Nephron progenitor cell (in vitro differentiated cells): Measurements from ENCODE around the gene ULK2.
A peak's percentile ranks its signal among the peaks of the same experiment; 100 is the strongest.

Source experiments
- DNase-seq: peaks from one replicate; pipeline ENCODE4 v3.0.0; 2021
- H3K27ac Mint-ChIP-seq: 2 replicates; pipeline ENCODE4 v1.8.0; 2021; ENCODE audit warnings: mild to moderate bottlenecking, moderate library complexity, mixed read lengths
- H3K27me3 Mint-ChIP-seq: 2 replicates; pipeline ENCODE4 v1.8.0; 2021; ENCODE audit warnings: mild to moderate bottlenecking, low read depth, mixed read lengths; ENCODE audit not compliant: poor library complexity
- H3K36me3 Mint-ChIP-seq: 2 replicates; pipeline ENCODE4 v1.8.0; 2021; ENCODE audit warnings: low read depth, mixed read lengths
- H3K4me1 Mint-ChIP-seq: 2 replicates; pipeline ENCODE4 v1.8.0; 2021; ENCODE audit warnings: mixed read lengths
- H3K4me3 Mint-ChIP-seq: 2 replicates; pipeline ENCODE4 v1.8.0; 2021; ENCODE audit warnings: mild to moderate bottlenecking, moderate library complexity, mixed read lengths
- H3K9me3 Mint-ChIP-seq: 2 replicates; pipeline ENCODE4 v1.8.0; 2021; ENCODE audit warnings: mild to moderate bottlenecking, moderate library complexity, mixed read lengths
- TF ChIP-seq, protein P1 (sequence below): fragments of 200-600 bp; sonication (generic); IDR thresholded peaks from 2 replicates; pipeline ENCODE4 v1.5.0; 2021; ENCODE audit warnings: antibody characterized with exemption

The ULK2 gene

DNA sequence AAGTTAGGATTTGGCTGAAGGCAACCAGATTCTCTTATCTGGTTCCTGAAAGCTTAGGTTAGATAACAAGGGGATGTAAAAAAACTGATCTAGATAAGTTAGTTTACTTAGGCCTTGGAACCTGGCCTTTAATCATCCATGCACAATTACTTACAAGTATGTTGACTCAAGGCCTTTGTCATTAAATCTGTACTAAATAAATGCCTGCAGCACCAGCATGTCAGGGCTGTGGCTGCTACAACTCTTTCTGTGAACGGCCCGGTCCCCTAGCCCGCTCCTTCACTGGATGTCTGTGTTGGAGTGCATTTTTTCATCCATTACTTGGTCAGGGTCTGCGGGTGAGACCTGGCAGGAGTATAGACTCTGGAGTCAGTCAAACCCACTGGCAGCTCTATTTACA lies 71.3 kb downstream of the ULK2 start:
- DNase-seq = no peak
- Mint-ChIP-seq H3K4me1 (no peaks in the 10 kb centered on the region), H3K27me3 (peaks cover 4% of the 10 kb centered on the region), H3K36me3 (peaks cover 95% of the 10 kb centered on the region), H3K27ac (no peak overlapping the region), H3K4me3 (no peak overlapping the region), H3K9me3 (peaks cover 73% of the 10 kb centered on the region)
- TF ChIP-seq, protein P1, sequence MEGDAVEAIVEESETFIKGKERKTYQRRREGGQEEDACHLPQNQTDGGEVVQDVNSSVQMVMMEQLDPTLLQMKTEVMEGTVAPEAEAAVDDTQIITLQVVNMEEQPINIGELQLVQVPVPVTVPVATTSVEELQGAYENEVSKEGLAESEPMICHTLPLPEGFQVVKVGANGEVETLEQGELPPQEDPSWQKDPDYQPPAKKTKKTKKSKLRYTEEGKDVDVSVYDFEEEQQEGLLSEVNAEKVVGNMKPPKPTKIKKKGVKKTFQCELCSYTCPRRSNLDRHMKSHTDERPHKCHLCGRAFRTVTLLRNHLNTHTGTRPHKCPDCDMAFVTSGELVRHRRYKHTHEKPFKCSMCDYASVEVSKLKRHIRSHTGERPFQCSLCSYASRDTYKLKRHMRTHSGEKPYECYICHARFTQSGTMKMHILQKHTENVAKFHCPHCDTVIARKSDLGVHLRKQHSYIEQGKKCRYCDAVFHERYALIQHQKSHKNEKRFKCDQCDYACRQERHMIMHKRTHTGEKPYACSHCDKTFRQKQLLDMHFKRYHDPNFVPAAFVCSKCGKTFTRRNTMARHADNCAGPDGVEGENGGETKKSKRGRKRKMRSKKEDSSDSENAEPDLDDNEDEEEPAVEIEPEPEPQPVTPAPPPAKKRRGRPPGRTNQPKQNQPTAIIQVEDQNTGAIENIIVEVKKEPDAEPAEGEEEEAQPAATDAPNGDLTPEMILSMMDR = no peak

DNA sequence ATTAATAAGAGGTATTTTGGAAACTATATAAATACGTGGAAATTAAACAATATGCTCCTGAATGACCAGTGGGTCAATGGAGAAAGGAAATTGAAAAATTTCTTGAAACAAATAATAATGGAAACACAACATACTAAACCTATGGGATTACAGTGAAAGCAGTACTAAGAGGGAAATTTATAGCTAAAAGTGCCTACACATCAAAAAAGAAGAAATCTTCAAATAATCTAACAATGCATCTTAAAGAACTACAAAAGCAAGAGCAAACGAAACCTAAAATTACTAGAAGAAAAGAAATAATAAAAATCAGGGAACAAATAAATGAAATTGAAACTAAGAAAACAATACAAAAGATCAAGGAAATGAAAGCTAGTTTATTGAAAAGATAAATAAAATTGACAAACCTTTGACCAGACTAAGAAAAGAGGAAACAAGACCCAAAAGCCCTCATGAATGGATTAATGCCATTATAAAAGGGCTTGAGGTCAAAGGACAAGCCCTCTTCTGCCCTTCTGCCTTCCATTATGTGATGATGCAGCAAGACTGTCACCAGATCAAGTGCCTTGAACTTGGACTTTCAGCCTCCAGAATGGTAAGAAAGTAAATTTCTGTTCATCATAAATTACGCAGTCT lies 75.7 kb downstream of the ULK2 start:
- DNase-seq = no peak

DNA sequence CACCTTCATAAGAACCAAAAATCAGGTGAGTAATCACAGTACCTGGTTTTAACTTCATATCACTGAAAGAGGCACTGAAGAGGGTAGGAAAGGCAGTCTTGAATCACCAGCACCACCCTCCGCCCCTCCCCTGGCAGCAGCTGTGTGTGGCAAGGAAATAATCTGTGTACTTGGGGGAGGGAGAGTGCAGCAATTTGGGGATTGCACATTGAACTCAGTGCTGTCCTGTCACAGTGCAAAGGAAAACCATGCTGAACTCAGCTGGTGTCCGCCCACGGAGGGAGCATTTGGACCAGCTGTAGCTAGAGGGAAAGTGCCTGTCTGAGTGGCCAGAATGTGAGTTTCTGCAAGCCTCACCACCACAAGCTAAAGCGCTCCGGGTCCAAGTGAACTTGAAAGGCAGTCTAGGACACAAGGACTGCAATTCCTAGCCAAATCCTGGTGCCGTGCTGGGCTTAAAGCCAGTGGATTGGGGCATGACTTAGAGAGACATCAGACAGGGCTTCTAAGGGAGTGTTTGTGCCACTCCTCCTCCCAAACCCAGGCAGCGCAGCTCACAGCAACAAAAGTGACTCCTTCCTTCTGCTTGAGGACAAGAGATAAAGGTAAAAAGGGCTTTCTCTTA lies 79.9 kb downstream of the ULK2 start:
- Mint-ChIP-seq H3K9me3 (peaks cover 9% of the 10 kb centered on the region), H3K4me1 (no peaks in the 10 kb centered on the region), H3K27me3 (no peaks in the 10 kb centered on the region), H3K36me3 (peaks cover 57% of the 10 kb centered on the region), H3K27ac (no peak overlapping the region), H3K4me3 (no peak overlapping the region)
- TF ChIP-seq, protein P1 = no peak
- DNase-seq = no peak

More for the DNA sequence above, 75.7 kb downstream of the ULK2 start:
- no peak overlapping the region for H3K27ac Mint-ChIP-seq
- H3K4me1 Mint-ChIP-seq = no peaks in the 10 kb centered on the region
- peaks cover 49% of the 10 kb centered on the region for H3K9me3 Mint-ChIP-seq
- TF ChIP-seq, protein P1 = no peak
- H3K36me3 Mint-ChIP-seq = peaks cover 98% of the 10 kb centered on the region
- peaks cover 4% of the 10 kb centered on the region for H3K27me3 Mint-ChIP-seq
- no peak overlapping the region for H3K4me3 Mint-ChIP-seq

DNA sequence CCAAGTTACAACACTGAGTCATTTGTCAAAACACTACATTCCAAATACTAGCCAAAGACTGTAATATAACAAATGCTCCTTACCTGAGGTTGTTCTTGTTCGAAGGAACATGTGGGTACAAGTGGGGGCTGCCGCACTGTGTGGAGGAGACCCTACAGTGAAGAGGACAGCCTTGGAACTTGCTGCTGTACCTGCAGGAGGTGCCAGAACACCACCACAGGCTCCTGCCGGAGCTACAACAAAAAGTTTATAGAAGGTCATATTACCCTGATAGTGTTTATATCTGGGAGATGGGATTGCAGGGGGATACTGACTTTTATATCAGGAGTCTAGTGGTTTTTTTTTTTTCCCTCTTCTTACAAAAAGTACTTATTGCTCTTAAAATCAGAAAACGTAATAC lies 81.9 kb downstream of the ULK2 start:
- TF ChIP-seq, protein P1 = no peak
- Mint-ChIP-seq H3K27me3 (no peaks in the 10 kb centered on the region), H3K4me1 (no peaks in the 10 kb centered on the region), H3K9me3 (no peaks in the 10 kb centered on the region), H3K4me3 (no peak overlapping the region), H3K27ac (no peak overlapping the region), H3K36me3 (peaks cover 53% of the 10 kb centered on the region)
- no peak for DNase-seq

DNA sequence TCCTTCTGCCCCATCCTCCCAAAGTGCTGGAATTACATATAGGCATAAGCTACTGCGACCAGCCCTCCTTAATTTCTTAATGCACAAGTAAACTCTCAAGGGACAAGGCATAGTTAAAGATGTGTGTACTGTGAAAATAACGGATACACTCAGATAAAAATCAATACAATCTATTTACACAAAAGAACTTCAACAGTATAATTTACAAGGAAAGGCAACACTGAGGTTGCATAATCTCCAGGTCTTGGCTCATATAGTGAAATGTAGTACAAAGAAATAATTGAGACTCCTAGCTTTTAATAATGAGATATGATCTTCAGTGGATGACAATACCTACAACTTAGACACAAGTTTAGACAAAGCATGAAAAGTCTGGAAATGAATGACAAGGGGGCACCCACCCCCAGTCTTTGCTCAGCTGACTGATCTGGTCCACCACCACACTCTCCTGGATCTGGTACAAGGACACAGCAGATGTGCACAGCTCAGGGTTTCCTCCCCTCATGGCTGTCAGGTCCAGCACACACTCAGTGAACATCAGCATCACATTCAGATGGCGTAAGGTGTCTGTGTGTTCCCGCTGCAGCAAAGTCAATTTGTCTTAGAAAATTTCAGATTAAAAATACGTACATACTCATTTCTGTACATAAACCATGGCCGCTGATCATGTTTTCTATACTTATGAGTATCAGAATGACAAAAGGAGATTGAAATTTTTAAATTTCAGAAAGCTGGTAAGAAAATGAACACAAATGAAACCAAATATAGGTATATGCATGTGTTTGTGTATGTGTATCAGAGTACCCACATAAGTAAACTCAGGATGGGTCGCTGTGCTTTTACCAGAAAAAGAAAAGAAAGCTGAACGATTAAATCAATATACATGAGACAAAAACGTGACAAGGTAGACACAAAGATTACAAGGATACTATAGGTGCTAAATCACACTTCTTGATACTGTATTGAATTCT lies 86.0 kb downstream of the ULK2 start:
- Mint-ChIP-seq H3K9me3 (no peaks in the 10 kb centered on the region), H3K27me3 (peaks cover 2% of the 10 kb centered on the region), H3K4me3 (no peak overlapping the region), H3K36me3 (peaks cover 36% of the 10 kb centered on the region), H3K27ac (peak overlapping the region; percentile 46), H3K4me1 (no peaks in the 10 kb centered on the region)
- TF ChIP-seq, protein P1 = no peak
- no peak for DNase-seq
